Tibial nerve (tissue), 4 donors: Measurements from ENCODE around the gene PDCD4. TPM values are rescaled to one million over a fixed set of nuclear protein-coding genes. Genes with fewer than 3 reads are reported as not detected.

Source experiments
- DNase-seq, 2 donors: peaks; one replicate each; pipeline ENCODE4 v3.0.0-alpha.2; 2019; ENCODE audit warnings: low spot score in 2 of 2
- H3K27ac ChIP-seq, 4 donors: fragments of 200-600 bp; sonication (generic) in 3 of 4; one replicate each; pipeline ENCODE4 v1.5.1; 2017 to 2019; ENCODE audit warnings: mild to moderate bottlenecking in 1 of 4
- H3K27me3 ChIP-seq, 2 donors: fragments of 200-600 bp; sonication (generic) in 1 of 2; one replicate each; pipeline versions ENCODE4 v1.5.1 to v1.6.0; 2017 to 2019
- H3K36me3 ChIP-seq, 3 donors: fragments of 200-600 bp; sonication (generic); one replicate each; pipeline ENCODE4 v1.5.1; 2018 to 2019
- H3K4me1 ChIP-seq, 4 donors: fragments of 200-600 bp; sonication (generic) in 3 of 4; one replicate each; pipeline ENCODE4 v1.5.1; 2017 to 2019
- H3K4me3 ChIP-seq, 4 donors: fragments of 200-600 bp; sonication (generic) in 3 of 4; one replicate each; pipeline ENCODE4 v1.5.1; 2017 to 2019; ENCODE audit warnings: mild to moderate bottlenecking in 1 of 4, moderate library complexity in 1 of 4
- H3K9me3 ChIP-seq, 4 donors: fragments of 200-600 bp; sonication (generic) in 3 of 4; one replicate each; pipeline ENCODE4 v1.5.1; 2017 to 2019
- EP300 ChIP-seq, 2 donors: sonication (generic); formaldehyde crosslinking; IDR thresholded peaks; one replicate each; pipeline ENCODE4 v1.6.1; 2017; ENCODE audit warnings: antibody characterized with exemption in 2 of 2, mild to moderate bottlenecking in 1 of 2
- POLR2A ChIP-seq, 2 donors: fragments of 450-650 bp; IDR thresholded peaks; one replicate each; pipeline ENCODE4 v1.6.1; 2017; ENCODE audit warnings: antibody characterized with exemption in 2 of 2, mild to moderate bottlenecking in 2 of 2, moderate library complexity in 2 of 2
- WGBS, 2 donors: methylation state at CpG; one replicate each; pipeline ENCODE4 v1.1.5; 2018; 5-methylcytosine and 5-hydroxymethylcytosine counted together
- total RNA-seq, 4 donors: library from RNA; depleted of rRNA; stranded (reverse); fragments of >200 nt; gene quantifications; one replicate each; pipeline ENCODE4 v1.1.0, GENCODE V29; 2016
- TF ChIP-seq, protein P1 (sequence below), 5 experiments: fragments of 200-600 bp in 3 of 5; fragments of 450-650 bp in 2 of 5; sonication (generic) in 3 of 5; IDR thresholded peaks; one replicate each; pipeline ENCODE4 v1.5.1; 2016 to 2019; ENCODE audit warnings: antibody characterized with exemption in 5 of 5, mild to moderate bottlenecking in 3 of 5, moderate library complexity in 2 of 5

The PDCD4 gene
- total RNA-seq, 4 donors from 2014 or later, result 68.6 to 109 (median 82.7) TPM

DNA sequence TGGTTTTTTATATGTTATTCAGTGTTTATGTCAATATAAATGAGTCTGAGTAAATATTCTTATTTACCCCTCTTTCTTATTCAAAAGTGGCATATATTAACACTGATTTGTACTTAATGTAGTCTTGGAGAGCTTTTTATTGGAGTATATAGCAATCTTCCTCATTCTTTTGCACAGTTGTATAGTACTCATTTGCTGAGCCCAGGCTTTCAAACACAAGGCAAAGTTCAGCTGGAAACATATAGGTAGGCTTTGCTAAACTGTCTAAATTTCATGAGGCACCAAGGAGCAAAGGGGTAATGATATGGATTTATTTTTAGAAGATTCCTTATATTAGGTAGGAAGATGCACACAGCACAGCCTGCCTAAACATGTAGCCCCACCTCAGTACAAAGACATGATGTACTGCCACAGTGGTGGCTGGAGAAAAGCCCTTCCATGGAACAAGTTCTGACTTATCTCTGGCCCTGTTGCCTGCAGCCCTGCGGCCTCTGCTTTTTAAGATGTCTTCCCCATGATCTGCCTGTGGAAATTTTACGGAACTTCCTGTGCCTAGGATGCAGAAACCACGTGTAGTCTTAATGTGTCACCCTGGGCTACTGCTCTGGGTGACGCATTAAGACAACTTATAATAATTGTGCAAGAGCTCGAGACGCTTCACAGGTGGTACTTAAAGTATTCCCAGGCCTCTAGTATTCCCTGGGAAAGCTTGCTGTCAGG lies 9.6 kb upstream of the PDCD4 start:
- Histone ChIP-seq H3K9me3 (no peaks in the 10 kb centered on the region), H3K27ac (peak overlapping the region in 3 of 4 donors; percentile 32 to 80 (median 67)), H3K4me3 (no peak overlapping the region), H3K36me3 (no peaks in the 10 kb centered on the region), H3K4me1 (peaks cover 0 to 73% (median 46%) of the 10 kb centered on the region in 4 donors), H3K27me3 (no peaks in the 10 kb centered on the region)
- DNase-seq, result no peak
- WGBS, 2 donors, result 80 to 84% methylated on average over 6 of the region's 6 CpGs
- TF ChIP-seq POLR2A (IDR thresholded peaks at IDR 0.05) (no peak), EP300 (IDR thresholded peaks at IDR 0.05) (peak in 1 of 2 donors; percentile 61)

DNA sequence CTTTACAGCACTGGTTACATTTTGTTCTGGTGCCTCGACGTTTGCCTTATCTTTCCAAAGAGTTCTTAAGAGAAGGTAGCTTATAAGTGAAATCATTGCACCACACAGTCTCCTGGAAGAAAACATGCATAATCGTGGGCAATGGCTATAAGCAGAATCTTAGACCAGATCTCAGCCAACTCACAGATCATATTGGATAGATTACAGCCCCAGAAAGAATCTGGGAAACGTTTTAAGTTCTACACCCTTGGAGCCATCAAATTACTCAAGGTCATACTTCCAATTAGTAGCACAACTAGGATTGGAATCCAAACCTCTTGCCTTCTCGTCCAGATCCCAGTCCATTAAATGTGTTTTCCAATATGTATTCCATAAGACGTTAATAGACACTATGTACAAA lies 8.8 kb upstream of the PDCD4 start:
- Histone ChIP-seq H3K27me3 (no peaks in the 10 kb centered on the region), H3K27ac (peak overlapping the region in 3 of 4 donors; percentile 32 to 80 (median 67)), H3K4me3 (no peak overlapping the region), H3K4me1 (peaks cover 0 to 75% (median 48%) of the 10 kb centered on the region in 4 donors), H3K36me3 (no peaks in the 10 kb centered on the region), H3K9me3 (no peaks in the 10 kb centered on the region)
- no peak for DNase-seq
- TF ChIP-seq, protein P1, sequence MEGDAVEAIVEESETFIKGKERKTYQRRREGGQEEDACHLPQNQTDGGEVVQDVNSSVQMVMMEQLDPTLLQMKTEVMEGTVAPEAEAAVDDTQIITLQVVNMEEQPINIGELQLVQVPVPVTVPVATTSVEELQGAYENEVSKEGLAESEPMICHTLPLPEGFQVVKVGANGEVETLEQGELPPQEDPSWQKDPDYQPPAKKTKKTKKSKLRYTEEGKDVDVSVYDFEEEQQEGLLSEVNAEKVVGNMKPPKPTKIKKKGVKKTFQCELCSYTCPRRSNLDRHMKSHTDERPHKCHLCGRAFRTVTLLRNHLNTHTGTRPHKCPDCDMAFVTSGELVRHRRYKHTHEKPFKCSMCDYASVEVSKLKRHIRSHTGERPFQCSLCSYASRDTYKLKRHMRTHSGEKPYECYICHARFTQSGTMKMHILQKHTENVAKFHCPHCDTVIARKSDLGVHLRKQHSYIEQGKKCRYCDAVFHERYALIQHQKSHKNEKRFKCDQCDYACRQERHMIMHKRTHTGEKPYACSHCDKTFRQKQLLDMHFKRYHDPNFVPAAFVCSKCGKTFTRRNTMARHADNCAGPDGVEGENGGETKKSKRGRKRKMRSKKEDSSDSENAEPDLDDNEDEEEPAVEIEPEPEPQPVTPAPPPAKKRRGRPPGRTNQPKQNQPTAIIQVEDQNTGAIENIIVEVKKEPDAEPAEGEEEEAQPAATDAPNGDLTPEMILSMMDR (IDR thresholded peaks at IDR 0.05), result no peak
- TF ChIP-seq EP300 (IDR thresholded peaks at IDR 0.05), result no peak
- no peak for TF ChIP-seq POLR2A (IDR thresholded peaks at IDR 0.05)
- 81 to 85% methylated on average over 6 of the region's 6 CpGs for WGBS, 2 donors

DNA sequence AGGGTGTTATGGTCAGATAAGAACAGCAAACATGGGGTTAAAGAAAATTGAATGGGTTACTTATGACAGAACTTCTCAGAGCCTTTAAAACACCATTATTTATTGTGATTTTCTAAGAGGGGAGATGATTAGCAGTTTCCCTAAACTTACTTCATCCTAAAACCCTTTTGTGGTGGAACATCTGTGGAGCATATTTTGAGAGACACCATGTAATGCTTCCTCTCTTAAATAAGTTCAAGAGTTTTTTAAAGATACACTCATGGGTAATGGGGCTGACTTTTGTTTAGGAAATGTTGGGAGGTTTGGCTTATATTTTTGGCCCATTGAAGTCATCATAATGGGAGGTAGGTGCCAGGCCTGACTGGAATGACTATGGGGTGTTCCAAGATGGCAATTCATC lies 8.4 kb upstream of the PDCD4 start:
- peaks cover 0 to 76% (median 49%) of the 10 kb centered on the region in 4 donors for H3K4me1 ChIP-seq
- no peak for DNase-seq
- H3K9me3 ChIP-seq, result no peaks in the 10 kb centered on the region
- TF ChIP-seq, protein P1 (IDR thresholded peaks at IDR 0.05), result no peak
- no peak for TF ChIP-seq POLR2A (IDR thresholded peaks at IDR 0.05)
- TF ChIP-seq EP300 (IDR thresholded peaks at IDR 0.05), result no peak
- no peak overlapping the region for H3K4me3 ChIP-seq
- peak overlapping the region in 2 of 4 donors; percentile 85 to 87 for H3K27ac ChIP-seq
- H3K27me3 ChIP-seq, result no peaks in the 10 kb centered on the region
- no peaks in the 10 kb centered on the region for H3K36me3 ChIP-seq

DNA sequence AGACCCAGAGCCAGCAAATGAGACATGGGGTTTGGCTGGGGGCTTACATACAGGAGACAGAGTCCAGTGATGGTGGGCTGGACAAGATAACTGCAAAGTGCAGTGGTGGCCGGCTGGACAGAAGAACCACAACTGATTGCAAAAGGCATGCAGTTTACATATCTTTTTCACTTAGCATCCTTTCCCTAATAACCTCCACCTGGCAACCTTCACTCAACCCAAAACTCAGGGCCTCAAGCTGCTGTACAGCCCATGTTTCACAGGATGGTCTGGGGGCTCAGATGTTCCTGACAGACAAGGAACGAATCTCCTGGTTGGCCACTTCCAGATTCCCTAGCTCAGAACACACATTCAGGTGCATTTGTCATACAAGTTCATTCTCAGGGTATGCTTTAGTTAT lies 7.8 kb upstream of the PDCD4 start:
- H3K27ac ChIP-seq, result peak overlapping the region in 3 of 4 donors; percentile 84 to 87 (median 85)
- 100% methylated on average over 2 of the region's 2 CpGs for WGBS, 2 donors
- H3K4me1 ChIP-seq, result peaks cover 0 to 74% (median 47%) of the 10 kb centered on the region in 4 donors
- H3K9me3 ChIP-seq, result no peaks in the 10 kb centered on the region
- no peak for TF ChIP-seq POLR2A (IDR thresholded peaks at IDR 0.05)
- TF ChIP-seq, protein P1 (IDR thresholded peaks at IDR 0.05), result no peak
- no peak for TF ChIP-seq EP300 (IDR thresholded peaks at IDR 0.05)
- H3K4me3 ChIP-seq, result no peak overlapping the region
- DNase-seq, result no peak
- no peaks in the 10 kb centered on the region for H3K27me3 ChIP-seq
- H3K36me3 ChIP-seq, result no peaks in the 10 kb centered on the region

DNA sequence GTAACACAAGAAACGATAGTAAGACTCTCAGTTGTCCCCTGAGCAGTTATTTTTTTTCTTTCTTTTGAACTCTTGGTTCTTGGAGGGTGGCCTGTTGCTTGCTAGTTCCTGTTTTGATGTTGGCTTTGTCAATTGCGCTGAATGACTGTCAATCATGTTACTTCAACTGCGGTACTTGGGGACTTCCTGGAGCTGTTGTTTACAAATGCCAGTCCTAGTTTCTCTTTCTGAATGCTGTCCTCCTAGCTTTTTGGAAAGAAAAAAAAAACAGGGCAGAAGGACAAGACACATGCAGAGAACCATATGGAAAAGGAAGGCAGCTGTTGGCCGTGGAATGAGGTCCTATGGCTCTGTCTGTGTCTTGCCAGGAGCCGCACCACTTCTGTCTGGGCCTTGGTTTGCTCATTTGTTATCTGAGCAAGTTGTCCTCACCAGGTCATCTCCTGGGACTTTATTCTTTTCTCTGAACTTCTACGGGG lies 7.0 kb upstream of the PDCD4 start:
- TF ChIP-seq EP300 (IDR thresholded peaks at IDR 0.05) (peak in 1 of 2 donors; percentile 55), POLR2A (IDR thresholded peaks at IDR 0.05) (no peak)
- H3K27me3 ChIP-seq, result no peaks in the 10 kb centered on the region
- no peak for DNase-seq
- no peaks in the 10 kb centered on the region for H3K9me3 ChIP-seq
- H3K36me3 ChIP-seq, result no peaks in the 10 kb centered on the region
- peak overlapping the region in 1 of 4 donors; percentile 17 for H3K4me3 ChIP-seq
- WGBS, 2 donors, result 57 to 63% methylated on average over 6 of the region's 6 CpGs
- peaks cover 0 to 69% (median 41%) of the 10 kb centered on the region in 4 donors for H3K4me1 ChIP-seq
- peak overlapping the region in 3 of 4 donors; percentile 84 to 87 (median 85) for H3K27ac ChIP-seq

DNA sequence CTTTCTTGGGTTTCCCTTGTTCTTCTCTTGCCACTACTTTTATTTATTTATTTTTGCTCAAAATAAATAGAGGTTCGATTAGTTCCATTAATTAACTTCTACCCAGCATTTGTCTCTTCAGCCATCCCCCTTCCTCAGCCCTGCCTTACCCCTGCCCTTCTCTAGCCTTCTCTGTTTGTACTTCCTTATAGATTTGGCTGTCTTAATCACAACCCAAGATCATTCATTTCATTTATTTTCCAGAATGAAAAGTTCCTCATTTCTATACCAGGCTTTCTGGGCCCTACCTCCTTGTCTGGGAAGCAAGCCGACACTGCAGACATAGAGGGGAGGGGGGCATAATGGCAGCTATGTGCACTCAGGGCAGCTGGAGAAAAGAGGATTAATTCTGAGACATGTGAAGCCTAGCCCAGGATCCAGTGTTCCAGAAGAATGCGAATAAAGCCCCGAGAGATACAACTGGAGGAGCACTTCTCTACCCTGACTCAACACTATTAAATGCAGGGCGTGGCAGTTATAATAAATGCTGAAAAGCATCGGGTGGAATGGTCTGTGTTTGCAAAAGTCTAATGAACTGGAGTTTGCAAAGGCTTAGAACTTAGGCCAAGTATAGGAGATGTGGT lies 6.4 kb upstream of the PDCD4 start:
- Histone ChIP-seq H3K27me3 (no peaks in the 10 kb centered on the region), H3K27ac (peak overlapping the region in 3 of 4 donors; percentile 84 to 87 (median 85)), H3K9me3 (no peaks in the 10 kb centered on the region), H3K4me3 (no peak overlapping the region), H3K36me3 (no peaks in the 10 kb centered on the region), H3K4me1 (peaks cover 0 to 67% (median 41%) of the 10 kb centered on the region in 4 donors)
- DNase-seq, result no peak
- WGBS, 2 donors, result 33 to 36% methylated on average over 6 of the region's 6 CpGs
- TF ChIP-seq EP300 (IDR thresholded peaks at IDR 0.05) (peak in 1 of 2 donors; percentile 6), POLR2A (IDR thresholded peaks at IDR 0.05) (no peak)
- TF ChIP-seq, protein P1 (IDR thresholded peaks at IDR 0.05), result no peak
